Measurements from ENCODE around the gene FAM216B.
"Not testable (repeated sequence)": the region's sequence is repeated elsewhere in the genome, so short reads cannot be mapped to it uniquely, and the experiment has no call there.

Gene FAM216B

DNA sequence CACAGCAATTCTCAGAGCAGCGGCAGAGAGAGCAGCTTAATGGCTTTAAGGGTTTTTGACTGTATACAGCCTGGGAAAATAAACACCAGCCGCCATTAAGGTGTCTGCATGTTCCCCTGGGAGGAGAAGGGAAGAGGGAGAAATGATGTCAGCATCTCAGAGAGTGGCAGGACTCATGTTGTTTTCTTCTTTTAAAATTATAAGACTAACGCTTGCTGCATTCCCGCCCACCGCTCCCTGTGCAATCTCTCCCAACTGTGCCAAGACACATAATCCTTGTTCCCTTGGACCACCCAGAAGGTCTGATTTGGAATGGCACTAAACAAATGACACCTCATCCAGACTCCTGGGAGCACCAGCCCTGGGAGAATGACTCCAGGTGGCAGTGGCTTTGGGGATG lies 27.7 kb upstream of the FAM216B start:
- Histone ChIP-seq H3K27ac (ENCODE audit: low read length) (no peak overlapping the region), H3K4me3 (ENCODE audit: low read depth in 1 of 2, low read length in 2 of 2) (no peak overlapping the region), H3K4me1 (ENCODE audit: control insufficient read depth in 1 of 2, insufficient read depth in 2 of 2, low read length in 2 of 2) (no peaks in the 10 kb centered on the region), H3K9me3 (ENCODE audit: control insufficient read depth in 1 of 2, low read length in 2 of 2) (no peaks in the 10 kb centered on the region), H3K27me3 (ENCODE audit: low read depth, low read length) (no peaks in the 10 kb centered on the region), H3K36me3 (ENCODE audit: control insufficient read depth in 1 of 2, insufficient read depth in 2 of 2, low read length in 2 of 2) (no peaks in the 10 kb centered on the region)

DNA sequence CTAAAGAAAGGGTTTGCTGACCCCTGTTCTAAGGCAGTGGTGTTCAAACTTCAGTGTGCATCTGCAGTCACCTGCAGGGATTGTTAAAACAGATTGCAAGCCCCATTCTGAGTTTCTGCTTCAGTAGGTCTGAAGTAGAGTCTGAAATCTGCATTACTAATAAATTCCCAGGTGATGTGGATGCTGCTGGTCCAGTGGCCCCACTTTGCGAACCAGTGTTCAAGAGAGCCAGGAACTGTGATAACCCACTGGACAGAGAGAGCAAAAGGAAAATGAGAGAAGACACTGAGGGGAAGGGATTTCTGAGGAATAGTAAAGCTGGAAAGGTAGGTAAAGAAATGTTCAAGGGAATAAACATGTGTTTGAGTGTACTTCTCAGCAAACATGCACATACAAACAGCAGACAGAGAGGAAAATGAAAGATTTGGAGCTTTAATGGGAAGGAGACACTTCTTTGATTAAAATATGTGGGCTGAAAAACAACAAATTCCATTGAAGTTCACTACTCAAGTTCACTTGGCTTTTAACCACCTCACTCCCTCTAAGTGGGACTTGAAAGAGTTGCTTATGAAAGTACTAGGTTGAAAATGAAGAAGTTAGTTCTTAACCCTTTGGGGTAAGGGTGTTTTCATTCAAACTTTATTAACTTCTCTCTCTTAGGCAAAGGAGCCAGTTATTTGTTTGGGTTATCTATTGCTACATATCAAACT lies 26.4 kb upstream of the FAM216B start:
- Histone ChIP-seq H3K36me3 (ENCODE audit: control insufficient read depth in 1 of 2, insufficient read depth in 2 of 2, low read length in 2 of 2) (no peaks in the 10 kb centered on the region), H3K27me3 (ENCODE audit: low read depth, low read length) (no peaks in the 10 kb centered on the region), H3K4me3 (ENCODE audit: low read depth in 1 of 2, low read length in 2 of 2) (no peak overlapping the region), H3K9me3 (ENCODE audit: control insufficient read depth in 1 of 2, low read length in 2 of 2) (no peaks in the 10 kb centered on the region), H3K4me1 (ENCODE audit: control insufficient read depth in 1 of 2, insufficient read depth in 2 of 2, low read length in 2 of 2) (no peaks in the 10 kb centered on the region), H3K27ac (ENCODE audit: low read length) (no peak overlapping the region)

DNA sequence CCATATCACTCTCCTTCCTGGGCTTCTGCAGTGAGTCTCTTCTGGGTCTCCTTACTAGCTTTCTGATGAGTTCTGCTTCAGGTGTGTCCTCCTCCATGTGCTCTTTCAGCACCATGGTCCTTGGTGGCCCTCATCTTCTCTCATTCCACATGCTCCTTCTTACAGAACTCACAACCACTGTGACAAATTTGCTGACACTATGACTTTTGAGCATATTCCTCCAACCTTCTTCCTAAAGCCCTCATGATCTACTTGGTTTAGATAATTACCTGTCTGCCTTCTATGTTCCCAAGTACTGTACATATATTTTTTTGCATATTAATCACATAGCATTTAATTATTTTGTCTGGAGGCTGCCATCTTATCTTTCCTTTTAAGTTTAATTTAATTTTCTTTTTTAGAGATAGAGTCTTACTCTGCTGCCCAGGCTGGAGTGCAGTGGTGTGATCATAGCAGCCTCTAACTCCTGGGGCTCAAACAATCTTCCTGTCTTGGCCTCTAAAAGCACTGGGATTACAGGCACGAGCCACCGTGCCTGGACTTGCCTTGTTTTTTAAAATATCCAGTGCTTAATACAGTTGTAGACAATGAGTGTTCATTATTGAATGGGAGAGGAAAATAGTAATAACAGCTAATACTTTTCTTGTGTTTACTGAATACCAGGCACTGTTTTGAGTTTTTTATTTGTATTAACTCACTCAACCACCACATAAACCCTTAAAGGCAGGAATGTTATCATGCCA lies 23.5 kb upstream of the FAM216B start:
- Histone ChIP-seq H3K27ac (ENCODE audit: low read length) (no peak overlapping the region), H3K36me3 (ENCODE audit: control insufficient read depth in 1 of 2, insufficient read depth in 2 of 2, low read length in 2 of 2) (no peaks in the 10 kb centered on the region), H3K4me1 (ENCODE audit: control insufficient read depth in 1 of 2, insufficient read depth in 2 of 2, low read length in 2 of 2) (no peaks in the 10 kb centered on the region), H3K4me3 (ENCODE audit: low read depth in 1 of 2, low read length in 2 of 2) (no peak overlapping the region), H3K9me3 (ENCODE audit: control insufficient read depth in 1 of 2, low read length in 2 of 2) (no peaks in the 10 kb centered on the region), H3K27me3 (ENCODE audit: low read depth, low read length) (no peaks in the 10 kb centered on the region)

DNA sequence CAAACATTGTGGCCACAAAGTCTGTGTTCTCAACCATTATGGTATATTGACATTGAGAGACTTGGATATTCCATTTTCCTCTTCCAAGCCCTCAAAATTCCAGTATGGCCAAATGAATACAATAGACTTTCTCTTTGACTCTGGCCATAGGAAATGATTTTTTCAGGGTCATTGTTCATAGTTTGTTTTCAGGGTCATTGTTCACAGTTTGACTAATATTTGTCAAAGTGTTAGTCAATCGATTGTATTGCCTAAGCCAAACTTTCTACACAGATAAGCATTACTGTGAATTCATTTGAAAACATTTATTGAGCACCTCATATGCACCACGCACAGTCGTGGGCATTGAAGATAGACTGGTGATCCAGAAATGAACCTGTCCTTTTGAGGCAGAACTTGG lies 22.9 kb upstream of the FAM216B start:
- no peaks in the 10 kb centered on the region for H3K36me3 ChIP-seq (ENCODE audit: control insufficient read depth in 1 of 2, insufficient read depth in 2 of 2, low read length in 2 of 2)
- H3K4me1 ChIP-seq (ENCODE audit: control insufficient read depth in 1 of 2, insufficient read depth in 2 of 2, low read length in 2 of 2), result no peaks in the 10 kb centered on the region
- H3K27me3 ChIP-seq (ENCODE audit: low read depth, low read length), result no peaks in the 10 kb centered on the region
- H3K27ac ChIP-seq (ENCODE audit: low read length), result no peak overlapping the region
- H3K4me3 ChIP-seq (ENCODE audit: low read depth in 1 of 2, low read length in 2 of 2), result no peak overlapping the region
- no peaks in the 10 kb centered on the region for H3K9me3 ChIP-seq (ENCODE audit: control insufficient read depth in 1 of 2, low read length in 2 of 2)

DNA sequence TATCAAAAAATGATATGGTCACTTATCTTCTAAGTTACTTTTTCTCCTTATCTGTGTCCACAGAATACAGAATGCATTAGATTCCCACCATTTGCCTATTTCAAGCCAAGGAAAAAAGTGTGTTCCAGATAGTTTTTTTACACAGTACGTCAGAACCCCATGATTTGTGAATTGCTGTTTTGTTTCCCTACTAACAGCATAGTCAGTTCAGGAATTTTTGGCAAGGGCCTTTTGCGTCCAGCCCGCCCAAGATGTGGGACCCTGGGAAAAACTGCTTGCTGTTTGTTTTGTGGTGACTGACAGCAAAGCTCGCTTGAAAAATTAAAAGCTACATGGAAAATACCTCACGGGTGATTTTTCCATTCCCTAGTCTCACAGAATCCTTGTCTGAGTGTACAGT lies 20.4 kb upstream of the FAM216B start:
- no peaks in the 10 kb centered on the region for H3K27me3 ChIP-seq (ENCODE audit: low read depth, low read length)
- H3K27ac ChIP-seq (ENCODE audit: low read length), result no peak overlapping the region
- H3K9me3 ChIP-seq (ENCODE audit: control insufficient read depth in 1 of 2, low read length in 2 of 2), result no peaks in the 10 kb centered on the region
- H3K4me1 ChIP-seq (ENCODE audit: control insufficient read depth in 1 of 2, insufficient read depth in 2 of 2, low read length in 2 of 2), result no peaks in the 10 kb centered on the region
- H3K4me3 ChIP-seq (ENCODE audit: low read depth in 1 of 2, low read length in 2 of 2), result no peak overlapping the region
- H3K36me3 ChIP-seq (ENCODE audit: control insufficient read depth in 1 of 2, insufficient read depth in 2 of 2, low read length in 2 of 2), result no peaks in the 10 kb centered on the region

DNA sequence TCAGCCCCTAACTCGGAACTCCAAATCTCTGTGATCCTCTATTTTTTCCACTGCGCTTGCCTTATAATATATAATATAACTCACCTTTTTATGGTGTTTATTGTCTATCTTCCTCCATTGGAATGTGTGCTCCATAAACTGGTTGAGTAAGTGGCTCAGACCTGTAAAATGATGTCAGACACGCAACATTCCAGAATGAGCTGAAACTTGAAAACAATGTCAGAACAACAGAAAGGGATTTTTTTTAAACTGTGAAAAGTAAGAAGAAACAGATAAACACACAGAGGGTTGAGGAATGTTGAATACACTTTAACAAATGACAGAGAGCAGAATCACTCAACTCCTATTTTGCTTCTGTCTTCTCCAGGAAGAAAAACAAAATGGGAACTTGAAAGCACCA lies 19.1 kb upstream of the FAM216B start:
- H3K27me3 ChIP-seq (ENCODE audit: low read depth, low read length), result no peaks in the 10 kb centered on the region
- H3K36me3 ChIP-seq (ENCODE audit: control insufficient read depth in 1 of 2, insufficient read depth in 2 of 2, low read length in 2 of 2), result no peaks in the 10 kb centered on the region
- no peaks in the 10 kb centered on the region for H3K9me3 ChIP-seq (ENCODE audit: control insufficient read depth in 1 of 2, low read length in 2 of 2)
- no peak overlapping the region for H3K4me3 ChIP-seq (ENCODE audit: low read depth in 1 of 2, low read length in 2 of 2)
- no peaks in the 10 kb centered on the region for H3K4me1 ChIP-seq (ENCODE audit: control insufficient read depth in 1 of 2, insufficient read depth in 2 of 2, low read length in 2 of 2)
- H3K27ac ChIP-seq (ENCODE audit: low read length), result no peak overlapping the region

DNA sequence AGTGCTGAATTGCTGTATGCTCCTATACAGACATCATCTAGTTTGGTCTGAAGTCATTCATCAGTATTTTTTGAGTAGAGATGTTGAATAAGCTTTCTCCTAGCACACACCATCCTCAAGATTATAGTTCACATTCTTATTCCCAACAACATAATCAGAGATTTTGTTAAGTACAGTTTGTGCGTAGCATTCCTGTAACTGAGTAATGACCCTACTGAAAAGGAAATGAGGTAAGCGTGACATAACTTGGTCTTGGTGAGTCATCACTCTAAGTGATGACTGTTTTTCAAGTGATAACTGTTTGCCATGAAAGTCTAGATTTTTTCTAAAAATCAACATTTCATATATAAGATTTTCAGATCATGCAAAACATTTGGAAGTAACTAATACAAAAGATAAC lies 18.5 kb upstream of the FAM216B start:
- H3K4me3 ChIP-seq (ENCODE audit: low read depth in 1 of 2, low read length in 2 of 2), result no peak overlapping the region
- H3K36me3 ChIP-seq (ENCODE audit: control insufficient read depth in 1 of 2, insufficient read depth in 2 of 2, low read length in 2 of 2), result no peaks in the 10 kb centered on the region
- no peak overlapping the region for H3K27ac ChIP-seq (ENCODE audit: low read length)
- no peaks in the 10 kb centered on the region for H3K9me3 ChIP-seq (ENCODE audit: control insufficient read depth in 1 of 2, low read length in 2 of 2)
- H3K4me1 ChIP-seq (ENCODE audit: control insufficient read depth in 1 of 2, insufficient read depth in 2 of 2, low read length in 2 of 2), result no peaks in the 10 kb centered on the region
- no peaks in the 10 kb centered on the region for H3K27me3 ChIP-seq (ENCODE audit: low read depth, low read length)

DNA sequence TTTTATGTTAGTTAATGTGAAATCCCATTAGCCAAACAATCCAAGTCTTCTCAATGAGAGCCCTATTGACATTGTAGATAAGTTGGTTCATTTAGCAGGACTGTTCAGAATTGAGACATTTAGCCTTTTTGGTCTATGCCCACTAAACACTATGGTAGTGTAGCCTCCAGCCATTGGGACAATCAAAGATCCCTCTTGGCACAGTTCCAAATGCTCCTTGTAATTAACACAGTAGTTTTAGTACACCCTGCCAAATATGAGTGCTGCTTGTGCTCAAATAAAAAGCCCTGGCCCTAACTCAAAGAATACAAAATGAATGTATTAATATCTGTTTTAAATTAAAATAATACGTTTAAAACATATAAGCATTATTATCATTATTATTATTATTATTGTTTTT lies 15.4 kb upstream of the FAM216B start:
- Histone ChIP-seq H3K4me3 (ENCODE audit: low read depth in 1 of 2, low read length in 2 of 2) (no peak overlapping the region), H3K27me3 (ENCODE audit: low read depth, low read length) (no peaks in the 10 kb centered on the region), H3K4me1 (ENCODE audit: control insufficient read depth in 1 of 2, insufficient read depth in 2 of 2, low read length in 2 of 2) (no peaks in the 10 kb centered on the region), H3K36me3 (ENCODE audit: control insufficient read depth in 1 of 2, insufficient read depth in 2 of 2, low read length in 2 of 2) (no peaks in the 10 kb centered on the region), H3K9me3 (ENCODE audit: control insufficient read depth in 1 of 2, low read length in 2 of 2) (no peaks in the 10 kb centered on the region), H3K27ac (ENCODE audit: low read length) (no peak overlapping the region)

DNA sequence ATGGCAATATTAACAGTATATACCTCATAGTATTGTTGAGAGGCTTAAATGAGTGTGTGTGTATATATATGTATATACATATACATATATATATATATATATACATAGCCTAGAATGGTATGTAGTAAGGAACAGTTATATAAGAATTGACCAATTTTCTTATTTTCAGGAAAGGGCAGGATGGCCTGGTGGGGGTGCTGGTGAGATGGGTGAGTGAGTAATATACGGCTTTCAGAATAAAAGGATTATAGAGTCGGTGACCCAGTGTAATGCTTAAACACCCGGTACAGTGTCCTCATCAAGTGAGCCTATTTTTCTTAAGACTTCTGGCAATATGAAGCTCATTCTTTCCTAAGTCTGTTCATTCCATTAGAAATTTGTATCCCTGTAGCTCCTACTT lies 11.7 kb upstream of the FAM216B start:
- Histone ChIP-seq H3K4me1 (ENCODE audit: control insufficient read depth in 1 of 2, insufficient read depth in 2 of 2, low read length in 2 of 2) (no peaks in the 10 kb centered on the region), H3K4me3 (ENCODE audit: low read depth in 1 of 2, low read length in 2 of 2) (no peak overlapping the region), H3K27ac (ENCODE audit: low read length) (no peak overlapping the region), H3K36me3 (ENCODE audit: control insufficient read depth in 1 of 2, insufficient read depth in 2 of 2, low read length in 2 of 2) (no peaks in the 10 kb centered on the region), H3K9me3 (ENCODE audit: control insufficient read depth in 1 of 2, low read length in 2 of 2) (no peaks in the 10 kb centered on the region), H3K27me3 (ENCODE audit: low read depth, low read length) (no peaks in the 10 kb centered on the region)

DNA sequence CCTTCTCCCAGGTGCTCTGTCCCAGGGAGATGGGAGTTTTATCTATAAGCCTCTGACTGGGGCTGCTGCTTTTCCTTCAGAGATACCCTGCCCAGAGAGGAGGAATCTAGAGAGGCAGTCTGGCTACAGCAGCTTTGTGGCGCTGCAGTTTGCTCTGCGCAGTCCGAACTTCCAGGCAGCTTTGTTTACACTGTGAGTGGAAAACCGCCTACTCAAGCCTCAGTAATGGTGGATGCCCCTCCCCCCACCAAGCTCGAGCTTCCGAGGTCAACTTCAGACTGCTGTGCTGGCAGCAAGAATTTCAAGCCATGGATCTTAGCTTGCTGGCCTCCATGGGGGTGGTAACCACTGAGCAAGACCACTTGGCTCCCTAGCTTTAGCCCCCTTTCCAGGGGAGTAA lies 4.8 kb upstream of the FAM216B start:
- H3K4me3 ChIP-seq (ENCODE audit: low read depth in 1 of 2, low read length in 2 of 2); H3K9me3 ChIP-seq (ENCODE audit: control insufficient read depth in 1 of 2, low read length in 2 of 2); H3K27ac ChIP-seq (ENCODE audit: low read length); H3K4me1 ChIP-seq (ENCODE audit: control insufficient read depth in 1 of 2, insufficient read depth in 2 of 2, low read length in 2 of 2); H3K27me3 ChIP-seq (ENCODE audit: low read depth, low read length); H3K36me3 ChIP-seq (ENCODE audit: control insufficient read depth in 1 of 2, insufficient read depth in 2 of 2, low read length in 2 of 2): not testable (repeated sequence)

DNA sequence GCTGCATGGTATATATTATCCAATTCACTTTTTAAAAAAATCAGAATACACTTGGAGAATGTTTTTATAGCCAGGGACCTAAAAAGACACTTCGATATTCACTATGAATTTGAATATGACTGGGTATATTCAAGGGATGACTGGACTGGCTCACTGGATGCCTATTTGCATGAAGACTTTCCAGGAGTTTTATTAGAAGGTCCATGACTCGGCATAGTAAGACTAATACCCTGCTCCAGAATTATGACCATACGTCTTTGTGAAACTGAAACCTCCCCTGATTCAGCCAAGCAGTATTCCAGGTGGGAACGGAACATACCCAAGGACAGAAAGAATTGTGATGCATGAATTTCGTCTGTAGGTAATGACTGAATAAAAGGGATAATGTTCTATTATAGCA lies 3.9 kb upstream of the FAM216B start:
- Histone ChIP-seq H3K36me3 (ENCODE audit: control insufficient read depth in 1 of 2, insufficient read depth in 2 of 2, low read length in 2 of 2) (no peaks in the 10 kb centered on the region), H3K27me3 (ENCODE audit: low read depth, low read length) (no peaks in the 10 kb centered on the region), H3K4me1 (ENCODE audit: control insufficient read depth in 1 of 2, insufficient read depth in 2 of 2, low read length in 2 of 2) (no peaks in the 10 kb centered on the region), H3K9me3 (ENCODE audit: control insufficient read depth in 1 of 2, low read length in 2 of 2) (no peaks in the 10 kb centered on the region), H3K4me3 (ENCODE audit: low read depth in 1 of 2, low read length in 2 of 2) (no peak overlapping the region), H3K27ac (ENCODE audit: low read length) (no peak overlapping the region)

DNA sequence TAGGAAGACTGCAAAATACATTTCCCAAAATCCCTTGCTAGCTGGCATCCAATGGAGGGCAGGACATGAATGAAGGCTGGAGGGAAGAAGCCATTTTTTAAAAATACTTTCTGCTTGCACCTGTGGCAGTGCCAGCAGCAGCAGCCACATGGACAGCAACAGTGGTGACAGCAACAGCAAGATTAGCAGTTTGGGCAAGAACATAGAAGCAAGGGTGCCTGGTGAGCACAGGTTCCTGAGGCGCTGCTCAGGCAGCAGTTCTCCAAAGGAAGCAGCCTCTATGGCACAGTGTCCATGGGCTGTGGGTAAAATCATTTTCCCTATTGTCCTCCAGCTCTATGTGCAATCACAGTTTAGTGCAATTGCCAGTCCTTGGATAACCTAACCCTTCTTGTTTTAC lies 1.3 kb upstream of the FAM216B start:
- H3K9me3 ChIP-seq (ENCODE audit: control insufficient read depth in 1 of 2, low read length in 2 of 2), result no peaks in the 10 kb centered on the region
- H3K4me3 ChIP-seq (ENCODE audit: low read depth in 1 of 2, low read length in 2 of 2), result no peak overlapping the region
- no peaks in the 10 kb centered on the region for H3K4me1 ChIP-seq (ENCODE audit: control insufficient read depth in 1 of 2, insufficient read depth in 2 of 2, low read length in 2 of 2)
- no peak overlapping the region for H3K27ac ChIP-seq (ENCODE audit: low read length)
- H3K36me3 ChIP-seq (ENCODE audit: control insufficient read depth in 1 of 2, insufficient read depth in 2 of 2, low read length in 2 of 2), result no peaks in the 10 kb centered on the region
- H3K27me3 ChIP-seq (ENCODE audit: low read depth, low read length), result no peaks in the 10 kb centered on the region
